CD4-positive, alpha-beta T cell (primary cell): ENCODE data around the gene FAM186B. TPM values are rescaled to one million over a fixed set of nuclear protein-coding genes. Genes with fewer than 3 reads are reported as not detected.

ENCODE experiments used
- ATAC-seq: fragments of 200-7000 bp; cut with Tn5 transposase; one replicate; pipeline ENCODE4 v1.10.0; 2022; ENCODE audit warnings: mild to moderate bottlenecking; ENCODE audit not compliant: poor library complexity
- CTCF ChIA-PET: fragments of 350-600 bp; sonication (Branson Sonifier 250); formaldehyde crosslinking; loops from one replicate; lab custom pipeline; 2021; ENCODE audit warnings: antibody characterized with exemption, inconsistent platforms; lab: Charles Lee
- POLR2A ChIA-PET: fragments of 350-600 bp; sonication (Branson Sonifier 250); formaldehyde crosslinking; loops from one replicate; lab custom pipeline; 2021; ENCODE audit warnings: antibody characterized with exemption, inconsistent platforms; lab: Charles Lee
- DNase-seq, 14 experiments: peaks; one replicate each; pipeline ENCODE4 v3.0.0-alpha.2; 2013 to 2020; ENCODE audit warnings: mixed read lengths in 2 of 14
- H3K27ac ChIP-seq, 2 donors: one replicate each; pipeline versions ENCODE4 v1.5.1 to v1.7.0; 2013; ENCODE audit warnings: low read length in 2 of 2, low read depth in 1 of 2, mild to moderate bottlenecking in 1 of 2
- H3K27me3 ChIP-seq, 2 experiments: 1 replicate in 1 of 2; 2 replicates in 1 of 2; pipeline versions ENCODE4 v1.6.1 to v1.7.0; 2013; ENCODE audit warnings: low read length in 2 of 2, control low read depth in 1 of 2, mild to moderate bottlenecking in 1 of 2, moderate library complexity in 1 of 2; ENCODE audit not compliant: insufficient read depth in 2 of 2, control insufficient read depth in 1 of 2
- H3K36me3 ChIP-seq: one replicate; pipeline ENCODE4 v1.6.1; 2013; ENCODE audit warnings: low read length, control low read depth; ENCODE audit not compliant: insufficient read depth
- H3K4me1 ChIP-seq: one replicate; pipeline ENCODE4 v1.6.1; 2013; ENCODE audit warnings: low read length, control low read depth; ENCODE audit not compliant: insufficient read depth
- H3K4me3 ChIP-seq: one replicate; pipeline ENCODE4 v1.5.1; 2013; ENCODE audit warnings: mild to moderate bottlenecking, low read length, moderate library complexity
- H3K9me3 ChIP-seq, 2 experiments: 1 replicate in 1 of 2; 2 replicates in 1 of 2; pipeline versions ENCODE4 v1.6.1 to v1.7.0; 2013; ENCODE audit warnings: low read length in 2 of 2, mild to moderate bottlenecking in 2 of 2, control low read depth in 1 of 2, moderate library complexity in 1 of 2; ENCODE audit not compliant: control insufficient read depth in 1 of 2, insufficient read depth in 1 of 2
- H3K27ac Mint-ChIP-seq: one replicate; pipeline ENCODE4 v1.8.0; 2020; ENCODE audit warnings: mixed read lengths
- H3K27me3 Mint-ChIP-seq: one replicate; pipeline ENCODE4 v1.8.0; 2021; ENCODE audit warnings: mixed read lengths
- H3K36me3 Mint-ChIP-seq: one replicate; pipeline ENCODE4 v1.8.0; 2021; ENCODE audit warnings: low read depth, mixed read lengths
- H3K4me1 Mint-ChIP-seq: one replicate; pipeline ENCODE4 v1.8.0; 2021; ENCODE audit warnings: low read depth, mixed read lengths
- H3K4me3 Mint-ChIP-seq: one replicate; pipeline ENCODE4 v1.8.0; 2020; ENCODE audit warnings: mild to moderate bottlenecking, mixed read lengths
- H3K9me3 Mint-ChIP-seq: one replicate; pipeline ENCODE4 v1.8.0; 2020; ENCODE audit warnings: mixed read lengths
- CTCF ChIP-seq: fragments of 200-600 bp; IDR thresholded peaks from one replicate; pipeline ENCODE4 v1.8.0; 2022; ENCODE audit warnings: antibody characterized with exemption, mild to moderate bottlenecking
- intact Hi-C, 2 experiments: fragments of 100-400 bp; cut with DNase I in 1 of 2; cut with micrococcal nuclease in 1 of 2; formaldehyde crosslinking; loops; one replicate each; pipeline versions ENCODE4 v1.15.1 to v1.9.0; 2023 to 2025; cut with DNase I, micrococcal nuclease
- total RNA-seq, 174 experiments: library from RNA in 2 of 174; stranded (reverse) in 2 of 174; gene quantifications; one replicate each; pipeline ENCODE4 v1.2.3 and lab custom pipeline; 2021 to 2026

Gene FAM186B
- total RNA-seq, 2 experiments from 2014 or later, result 0.64 to 0.74 TPM

GRCh38 chr12:49646331-49646830 is 40.9 kb upstream of the FAM186B start:
- intact Hi-C loops, result loop anchor here in 1 of 2 experiments (5.0 kb wide), 1 partner anchor 191 kb away; no protein-coding TSS in a partner anchor
- DNase-seq, result no peak
- POLR2A ChIA-PET, result interaction anchor here (5.3 kb wide), 1 partner anchor 16 kb away, joined by 36 read pairs; no protein-coding TSS in a partner anchor
- CTCF ChIA-PET, result interaction anchor here (2.0 to 3.6 kb wide), 2 partner anchors 49 to 59 kb away, joined by 5 to 56 read pairs; partner anchors contain the start of gene FMNL3
- Histone ChIP-seq H3K36me3 (peaks cover 52% of the 10 kb centered on the region), H3K27ac (no peak overlapping the region), H3K4me3 (no peak overlapping the region), H3K4me1 (peaks cover 31% of the 10 kb centered on the region), H3K27me3 (no peaks in the 10 kb centered on the region), H3K9me3 (no peaks in the 10 kb centered on the region)
- no peaks in the 10 kb centered on the region for H3K9me3 Mint-ChIP-seq
- H3K27ac Mint-ChIP-seq, result peak overlapping the region; percentile 78
- peaks cover 42% of the 10 kb centered on the region for H3K4me1 Mint-ChIP-seq
- ATAC-seq, result no peak
- H3K36me3 Mint-ChIP-seq, result peaks cover 73% of the 10 kb centered on the region
- H3K4me3 Mint-ChIP-seq, result no peak overlapping the region
- no peak for TF ChIP-seq CTCF
- H3K27me3 Mint-ChIP-seq, result no peaks in the 10 kb centered on the region

GRCh38 chr12:49645146-49646039 is 40.0 kb upstream of the FAM186B start:
- H3K36me3 ChIP-seq, result peaks cover 47% of the 10 kb centered on the region
- H3K4me3 ChIP-seq, result no peak overlapping the region
- intact Hi-C loops, result loop anchor here (2.0 to 5.0 kb wide), 4 partner anchors 17 to 192 kb away; no protein-coding TSS in a partner anchor
- no peak overlapping the region for H3K4me3 Mint-ChIP-seq
- H3K9me3 ChIP-seq, result no peaks in the 10 kb centered on the region
- peaks cover 63% of the 10 kb centered on the region for H3K36me3 Mint-ChIP-seq
- no peaks in the 10 kb centered on the region for H3K27me3 ChIP-seq
- H3K4me1 Mint-ChIP-seq, result peaks cover 42% of the 10 kb centered on the region
- CTCF ChIA-PET, result interaction anchor here (0.5 to 3.6 kb wide), 13 partner anchors 9 to 232 kb away, joined by 3 to 56 read pairs (median 5); partner anchors contain the start of genes FMNL3 and TMBIM6
- H3K4me1 ChIP-seq, result peaks cover 31% of the 10 kb centered on the region
- POLR2A ChIA-PET, result interaction anchor here (0.7 to 5.3 kb wide), 6 partner anchors 17 to 514 kb away, joined by 3 to 36 read pairs (median 4); partner anchors contain the start of genes FMNL3 and NCKAP5L
- DNase-seq (no peak), ATAC-seq (no peak)
- peak overlapping the region; percentile 17 to 18 for H3K27ac ChIP-seq
- no peaks in the 10 kb centered on the region for H3K27me3 Mint-ChIP-seq
- TF ChIP-seq CTCF, result no peak
- no peaks in the 10 kb centered on the region for H3K9me3 Mint-ChIP-seq
- peak overlapping the region; percentile 78 for H3K27ac Mint-ChIP-seq

DNA sequence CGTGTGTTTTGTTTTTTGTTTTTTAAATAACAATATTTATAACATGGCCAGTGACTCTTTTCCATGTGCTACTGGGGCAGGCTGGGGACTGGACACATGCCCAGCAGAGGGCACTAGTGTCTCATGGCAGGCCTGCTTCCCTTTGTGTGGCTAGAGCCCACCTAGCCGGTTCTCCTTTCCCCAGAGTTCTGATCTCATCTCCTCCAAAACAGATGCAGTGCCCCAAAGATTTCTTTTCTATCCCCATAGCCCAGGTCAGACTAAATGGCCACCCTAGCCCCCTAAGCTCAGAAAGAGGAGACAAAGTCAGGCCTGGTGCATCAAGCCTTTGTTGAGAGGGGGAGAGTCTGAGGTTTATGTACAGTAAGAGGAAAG is 39.2 kb upstream of the FAM186B start:
- H3K27me3 ChIP-seq, result no peaks in the 10 kb centered on the region
- peak; percentile 95 for ATAC-seq
- H3K27ac Mint-ChIP-seq, result peak overlapping the region; percentile 78
- DNase-seq, result peak; percentile 73 to 92 (median 80)
- peaks cover 36% of the 10 kb centered on the region for H3K4me1 Mint-ChIP-seq
- intact Hi-C loops, result loop anchor here (1.0 to 2.0 kb wide), 5 partner anchors 18 to 134 kb away; partner anchors contain the start of gene FMNL3 (in 2 of the 2)
- ChIA-PET CTCF (interaction anchor here (0.5 to 3.6 kb wide), 13 partner anchors 10 to 231 kb away, joined by 3 to 56 read pairs (median 5); partner anchors contain the start of genes FMNL3 and TMBIM6), POLR2A (interaction anchor here (0.7 to 5.3 kb wide), 6 partner anchors 18 to 513 kb away, joined by 3 to 36 read pairs (median 4); partner anchors contain the start of genes FMNL3 and NCKAP5L)
- peaks cover 40% of the 10 kb centered on the region for H3K36me3 ChIP-seq
- no peaks in the 10 kb centered on the region for H3K9me3 ChIP-seq
- H3K27ac ChIP-seq, result peak overlapping the region; percentile 17 to 18
- H3K9me3 Mint-ChIP-seq, result no peaks in the 10 kb centered on the region
- no peaks in the 10 kb centered on the region for H3K27me3 Mint-ChIP-seq
- peaks cover 55% of the 10 kb centered on the region for H3K36me3 Mint-ChIP-seq
- H3K4me3 ChIP-seq, result no peak overlapping the region
- H3K4me3 Mint-ChIP-seq, result peak overlapping the region; percentile 2
- H3K4me1 ChIP-seq, result peaks cover 31% of the 10 kb centered on the region
- peak; percentile 98 for TF ChIP-seq CTCF
